Endothelial cell (in vitro differentiated cells): ENCODE data around the gene DCLK1. TPM values are rescaled to one million over a fixed set of nuclear protein-coding genes. Genes with fewer than 3 reads are reported as not detected.

ENCODE experiments used
- DNase-seq: peaks from one replicate; pipeline ENCODE4 v3.0.0; 2021; ENCODE audit warnings: low spot score
- H3K27ac Mint-ChIP-seq: one replicate; pipeline ENCODE4 v1.8.0; 2021; ENCODE audit warnings: mixed read lengths, inconsistent platforms; ENCODE audit not compliant: unreplicated experiment
- H3K27me3 Mint-ChIP-seq: one replicate; pipeline ENCODE4 v1.8.0; 2021; ENCODE audit warnings: mild to moderate bottlenecking, moderate library complexity, mixed read lengths, inconsistent platforms; ENCODE audit not compliant: unreplicated experiment
- H3K36me3 Mint-ChIP-seq: one replicate; pipeline ENCODE4 v1.8.0; 2021; ENCODE audit warnings: mild to moderate bottlenecking, low read depth, mixed read lengths, inconsistent platforms; ENCODE audit not compliant: unreplicated experiment
- H3K4me1 Mint-ChIP-seq: one replicate; pipeline ENCODE4 v1.8.0; 2021; ENCODE audit warnings: mild to moderate bottlenecking, mixed read lengths, inconsistent platforms; ENCODE audit not compliant: unreplicated experiment
- H3K4me3 Mint-ChIP-seq: one replicate; pipeline ENCODE4 v1.8.0; 2021; ENCODE audit warnings: mild to moderate bottlenecking, mixed read lengths, inconsistent platforms; ENCODE audit not compliant: unreplicated experiment
- H3K9me3 Mint-ChIP-seq: one replicate; pipeline ENCODE4 v1.8.0; 2021; ENCODE audit warnings: mixed read lengths, inconsistent platforms; ENCODE audit not compliant: unreplicated experiment
- total RNA-seq: library from RNA; stranded (reverse); fragmentation: NEBNext Ultra II Directional; extraction: Animal tissue kit (Norgen Biotek cat#: 25700); gene quantifications from one replicate; pipeline ENCODE4 v1.2.1, GENCODE V29; 2021; ENCODE audit not compliant: unreplicated experiment
- TF ChIP-seq, protein P1 (sequence below): fragments of 200-600 bp; sonication (generic); IDR thresholded peaks from one replicate; pipeline ENCODE4 v1.5.0; 2021; ENCODE audit warnings: antibody characterized with exemption; ENCODE audit not compliant: unreplicated experiment

DCLK1 gene
- total RNA-seq, 1 donor from 2014 or later: 1.6 TPM

DNA sequence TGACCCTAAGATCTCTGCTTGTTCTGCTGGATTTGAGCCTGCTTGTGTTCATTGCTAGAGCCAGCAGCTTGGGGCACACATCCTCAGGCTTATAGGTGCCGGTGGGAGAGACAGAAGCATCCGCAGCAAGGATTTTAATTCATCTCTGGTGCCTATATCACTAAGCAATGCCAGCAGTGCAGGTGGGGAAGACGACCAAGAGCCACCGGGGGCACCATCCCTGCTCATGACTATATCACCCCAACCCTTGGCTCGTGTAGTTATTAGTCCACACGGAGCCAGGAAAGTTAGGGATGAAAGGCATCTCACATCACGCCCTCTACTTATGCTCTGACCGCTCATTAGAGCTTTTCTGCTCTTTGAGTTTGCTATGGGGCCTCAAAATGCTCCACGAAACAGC, 298.2 kb downstream of the DCLK1 start:
- TF ChIP-seq, protein P1, sequence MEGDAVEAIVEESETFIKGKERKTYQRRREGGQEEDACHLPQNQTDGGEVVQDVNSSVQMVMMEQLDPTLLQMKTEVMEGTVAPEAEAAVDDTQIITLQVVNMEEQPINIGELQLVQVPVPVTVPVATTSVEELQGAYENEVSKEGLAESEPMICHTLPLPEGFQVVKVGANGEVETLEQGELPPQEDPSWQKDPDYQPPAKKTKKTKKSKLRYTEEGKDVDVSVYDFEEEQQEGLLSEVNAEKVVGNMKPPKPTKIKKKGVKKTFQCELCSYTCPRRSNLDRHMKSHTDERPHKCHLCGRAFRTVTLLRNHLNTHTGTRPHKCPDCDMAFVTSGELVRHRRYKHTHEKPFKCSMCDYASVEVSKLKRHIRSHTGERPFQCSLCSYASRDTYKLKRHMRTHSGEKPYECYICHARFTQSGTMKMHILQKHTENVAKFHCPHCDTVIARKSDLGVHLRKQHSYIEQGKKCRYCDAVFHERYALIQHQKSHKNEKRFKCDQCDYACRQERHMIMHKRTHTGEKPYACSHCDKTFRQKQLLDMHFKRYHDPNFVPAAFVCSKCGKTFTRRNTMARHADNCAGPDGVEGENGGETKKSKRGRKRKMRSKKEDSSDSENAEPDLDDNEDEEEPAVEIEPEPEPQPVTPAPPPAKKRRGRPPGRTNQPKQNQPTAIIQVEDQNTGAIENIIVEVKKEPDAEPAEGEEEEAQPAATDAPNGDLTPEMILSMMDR: no peak
- Mint-ChIP-seq H3K27ac (no peak overlapping the region), H3K36me3 (no peaks in the 10 kb centered on the region), H3K4me1 (no peaks in the 10 kb centered on the region), H3K27me3 (no peaks in the 10 kb centered on the region), H3K9me3 (no peaks in the 10 kb centered on the region), H3K4me3 (no peak overlapping the region)
- DNase-seq: no peak

DNA sequence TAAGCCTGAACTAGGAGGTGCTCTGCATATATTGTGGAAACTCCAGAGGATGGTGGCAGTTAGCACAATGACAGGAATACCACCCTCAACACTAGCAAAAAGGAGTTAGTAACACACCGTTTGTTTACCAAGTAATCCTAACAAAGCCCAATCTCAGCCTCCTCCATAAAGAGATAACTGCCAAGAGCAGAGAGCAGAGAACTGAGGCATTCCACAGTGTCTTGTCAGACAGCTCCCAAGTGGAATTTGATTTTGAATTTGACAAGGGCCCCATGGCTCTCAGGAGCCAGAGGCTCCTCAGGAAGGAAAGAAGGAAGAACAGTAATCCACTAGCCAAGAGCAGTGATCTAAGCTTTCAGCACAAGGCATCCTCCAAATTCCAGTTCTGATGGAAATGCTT, 298.6 kb downstream of the DCLK1 start:
- Mint-ChIP-seq H3K9me3 (no peaks in the 10 kb centered on the region), H3K27ac (no peak overlapping the region), H3K27me3 (no peaks in the 10 kb centered on the region), H3K4me1 (no peaks in the 10 kb centered on the region), H3K36me3 (no peaks in the 10 kb centered on the region), H3K4me3 (no peak overlapping the region)
- no peak for DNase-seq
- TF ChIP-seq, protein P1: no peak

DNA sequence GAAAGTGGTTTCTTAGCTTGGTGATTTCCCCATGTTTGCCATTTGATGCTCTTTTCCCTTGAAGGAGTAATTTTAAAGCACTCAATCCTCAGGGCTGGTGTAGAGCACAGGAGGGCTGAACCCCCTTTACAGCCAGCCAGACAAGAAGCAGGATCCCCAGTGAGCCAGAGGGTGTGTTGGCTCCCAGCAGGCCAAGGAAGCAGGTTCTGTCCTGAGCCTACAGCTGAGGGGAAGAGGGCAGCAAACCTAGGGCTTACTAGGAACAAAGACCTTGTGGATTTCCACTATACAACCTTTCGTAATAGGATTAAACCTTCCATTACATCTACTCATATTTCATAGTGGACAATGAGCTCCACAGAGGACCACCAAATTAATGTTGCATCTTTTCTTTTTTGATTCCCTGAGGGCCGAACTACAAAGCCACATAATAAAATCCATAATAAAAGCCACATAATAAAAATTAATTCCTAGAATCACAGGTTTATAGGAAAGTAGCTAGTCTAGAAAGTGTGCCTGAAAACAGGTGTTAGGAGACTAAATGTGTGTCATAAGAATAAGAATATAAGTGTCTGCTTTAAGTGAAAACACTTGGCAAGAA, 300.2 kb downstream of the DCLK1 start:
- no peaks in the 10 kb centered on the region for H3K27me3 Mint-ChIP-seq

DNA sequence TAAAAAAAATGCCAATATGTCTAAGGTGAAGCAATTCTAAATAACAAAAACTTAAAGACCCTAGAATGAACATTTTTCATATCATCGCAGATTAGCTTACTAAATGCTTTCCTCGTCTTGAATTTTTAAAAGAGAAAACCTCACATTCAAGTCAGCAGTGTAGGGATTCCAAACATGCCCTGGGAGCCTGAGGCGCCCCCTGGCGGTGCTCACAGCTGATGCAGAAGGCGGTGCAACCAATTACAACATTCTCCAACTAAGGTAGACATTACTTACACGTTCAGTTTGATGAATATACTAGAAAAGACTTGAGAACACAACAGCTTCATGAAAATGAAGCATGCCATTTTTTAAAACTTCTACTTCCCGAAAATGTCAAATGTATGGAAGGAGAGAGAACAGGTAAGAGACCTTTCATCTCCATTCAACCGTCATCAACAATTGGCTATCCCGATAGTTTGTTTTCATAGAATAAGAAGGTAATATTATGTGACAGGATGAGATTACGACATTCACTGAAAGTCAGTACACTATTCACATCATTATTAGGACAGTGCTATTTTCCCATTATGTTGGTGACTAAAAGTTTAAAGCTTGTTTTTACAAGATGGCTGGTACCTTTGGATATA, 304.4 kb downstream of the DCLK1 start:
- no peaks in the 10 kb centered on the region for H3K4me1 Mint-ChIP-seq
- TF ChIP-seq, protein P1: no peak
- no peak overlapping the region for H3K27ac Mint-ChIP-seq
- no peaks in the 10 kb centered on the region for H3K36me3 Mint-ChIP-seq
- H3K27me3 Mint-ChIP-seq: peaks cover 2% of the 10 kb centered on the region
- H3K9me3 Mint-ChIP-seq: no peaks in the 10 kb centered on the region
- no peak for DNase-seq
- H3K4me3 Mint-ChIP-seq: no peak overlapping the region

More for the DNA sequence above, 300.2 kb downstream of the DCLK1 start:
- H3K4me1 Mint-ChIP-seq: no peaks in the 10 kb centered on the region
- no peak overlapping the region for H3K4me3 Mint-ChIP-seq
- no peak overlapping the region for H3K27ac Mint-ChIP-seq
- H3K36me3 Mint-ChIP-seq: no peaks in the 10 kb centered on the region
- no peaks in the 10 kb centered on the region for H3K9me3 Mint-ChIP-seq
- no peak for DNase-seq
- TF ChIP-seq, protein P1: no peak

DNA sequence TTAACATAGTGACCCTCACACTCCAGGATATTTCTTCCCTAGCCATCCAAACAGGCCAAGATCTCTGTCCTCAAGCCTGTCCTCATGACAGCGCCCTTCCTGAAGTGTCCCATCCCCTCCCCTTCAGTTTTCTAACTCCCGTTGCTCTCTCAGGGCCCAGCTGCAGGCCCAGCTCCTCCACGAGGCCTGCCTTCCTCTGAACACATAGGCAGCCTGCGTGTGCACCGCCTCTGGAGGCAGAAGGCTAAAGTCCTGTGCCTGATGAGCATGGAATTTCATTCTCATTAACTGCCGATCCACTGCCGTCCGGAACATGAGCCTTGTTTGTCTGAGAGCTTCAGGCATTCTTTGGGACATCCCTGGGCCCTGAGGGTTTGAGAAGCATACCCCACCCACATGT, 306.4 kb downstream of the DCLK1 start:
- H3K4me1 Mint-ChIP-seq: no peaks in the 10 kb centered on the region
- H3K36me3 Mint-ChIP-seq: no peaks in the 10 kb centered on the region
- no peak for DNase-seq
- H3K9me3 Mint-ChIP-seq: no peaks in the 10 kb centered on the region
- no peak overlapping the region for H3K27ac Mint-ChIP-seq
- no peak overlapping the region for H3K4me3 Mint-ChIP-seq
- TF ChIP-seq, protein P1: no peak
- peaks cover 2% of the 10 kb centered on the region for H3K27me3 Mint-ChIP-seq
